ENCODE measurements around the gene ITPKB.
"Not testable (repeated sequence)": the region's sequence is repeated elsewhere in the genome, so short reads cannot be mapped to it uniquely, and the experiment has no call there.

ITPKB gene

DNA sequence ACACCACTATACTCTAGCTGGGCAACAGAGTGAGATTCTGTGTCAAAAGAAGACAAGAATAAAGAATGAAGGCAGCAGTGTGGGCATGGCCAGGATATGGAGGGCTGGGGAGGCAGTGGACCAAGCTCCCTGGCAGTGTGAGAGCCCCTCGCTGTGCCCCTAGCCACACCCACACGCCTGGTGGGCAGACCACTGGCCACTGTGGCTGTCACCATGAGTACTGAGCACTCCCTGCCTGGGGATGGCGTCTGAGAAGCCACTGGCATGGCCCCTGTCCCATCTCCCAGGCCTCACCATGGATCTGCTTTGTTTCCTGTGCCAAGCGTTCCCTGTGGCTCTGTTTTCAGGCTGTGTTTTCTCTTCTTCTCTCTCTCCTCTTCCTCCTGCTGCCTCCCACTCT is 138.8 kb downstream of the ITPKB start:
- no peak for TF ChIP-seq POLR2AphosphoS5 (IDR thresholded peaks at IDR 0.05; ENCODE audit: low read depth, low read length)
- no peak for TF ChIP-seq POU2F2 (IDR thresholded peaks at IDR 0.05; ENCODE audit: low read depth, low read length)
- no peak for TF ChIP-seq TAF1 (IDR thresholded peaks at IDR 0.05; ENCODE audit: low read depth, low read length)
- TF ChIP-seq POLR2A (IDR thresholded peaks at IDR 0.05; ENCODE audit: low read depth, low read length) = no peak
- TF ChIP-seq PAX5 (IDR thresholded peaks at IDR 0.05; ENCODE audit: insufficient read depth, low read length, severe bottlenecking) = no peak
- TF ChIP-seq SPI1 (IDR thresholded peaks at IDR 0.05; ENCODE audit: low read depth, low read length) = no peak
- DNase-seq (ENCODE audit: insufficient read length, low spot score) = no peak
- FAIRE-seq = no peak

DNA sequence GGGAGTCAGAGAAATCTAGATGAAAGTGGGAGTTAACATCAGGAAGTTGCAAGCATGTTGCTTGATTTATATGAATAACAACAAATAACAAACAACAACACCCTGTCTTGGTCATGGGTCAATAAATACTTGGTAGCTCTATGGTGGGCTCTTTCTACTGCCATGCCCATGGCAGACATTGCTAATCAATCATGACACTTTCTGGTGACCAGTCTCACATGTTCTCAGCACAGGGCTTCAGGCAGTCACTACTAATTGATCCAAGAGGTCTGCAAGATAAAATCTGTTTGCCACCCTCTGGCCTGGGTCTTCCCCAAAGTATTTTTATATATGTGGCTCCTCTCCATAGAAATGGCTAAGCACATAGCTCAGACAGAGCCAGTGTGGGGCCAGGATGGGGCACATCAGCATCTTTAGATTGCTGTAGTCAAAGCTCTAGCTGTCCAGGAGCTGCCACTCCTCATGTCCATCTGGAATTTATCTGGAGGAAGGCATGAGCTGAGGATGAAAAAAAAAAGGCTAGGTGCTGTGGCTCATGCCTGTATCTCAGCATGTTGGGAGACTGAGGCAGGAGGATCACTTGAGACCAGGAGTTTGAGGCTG is 139.3 kb downstream of the ITPKB start:
- FAIRE-seq = no peak
- TF ChIP-seq SPI1 (IDR thresholded peaks at IDR 0.05; ENCODE audit: low read depth, low read length) (no peak), TAF1 (IDR thresholded peaks at IDR 0.05; ENCODE audit: low read depth, low read length) (no peak), POLR2A (IDR thresholded peaks at IDR 0.05; ENCODE audit: low read depth, low read length) (no peak), POU2F2 (IDR thresholded peaks at IDR 0.05; ENCODE audit: low read depth, low read length) (no peak), POLR2AphosphoS5 (IDR thresholded peaks at IDR 0.05; ENCODE audit: low read depth, low read length) (no peak), PAX5 (IDR thresholded peaks at IDR 0.05; ENCODE audit: insufficient read depth, low read length, severe bottlenecking) (no peak)

DNA sequence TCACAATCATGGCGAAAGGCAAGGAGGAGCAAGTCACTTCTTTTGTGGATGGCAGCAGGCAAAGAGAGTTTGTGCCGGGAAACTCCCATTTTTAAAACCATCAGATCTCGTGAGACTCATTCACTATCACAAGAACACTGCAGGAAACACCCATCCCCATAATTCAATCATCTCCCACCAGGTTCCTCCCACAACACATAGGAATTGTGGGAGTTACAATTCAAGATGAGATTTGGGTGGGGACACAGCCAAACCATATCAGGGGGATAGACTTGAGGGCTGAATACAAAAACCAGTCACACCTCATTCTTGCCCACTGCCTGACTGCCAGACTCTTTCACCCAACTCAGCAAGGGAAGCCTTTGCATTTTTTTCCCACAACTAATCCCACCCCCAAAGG is 140.1 kb downstream of the ITPKB start:
- not testable (repeated sequence) for FAIRE-seq; DNase-seq (ENCODE audit: insufficient read length, low spot score)

More for the DNA sequence above, 139.3 kb downstream of the ITPKB start:
- DNase-seq (ENCODE audit: insufficient read length, low spot score) = no peak

DNA sequence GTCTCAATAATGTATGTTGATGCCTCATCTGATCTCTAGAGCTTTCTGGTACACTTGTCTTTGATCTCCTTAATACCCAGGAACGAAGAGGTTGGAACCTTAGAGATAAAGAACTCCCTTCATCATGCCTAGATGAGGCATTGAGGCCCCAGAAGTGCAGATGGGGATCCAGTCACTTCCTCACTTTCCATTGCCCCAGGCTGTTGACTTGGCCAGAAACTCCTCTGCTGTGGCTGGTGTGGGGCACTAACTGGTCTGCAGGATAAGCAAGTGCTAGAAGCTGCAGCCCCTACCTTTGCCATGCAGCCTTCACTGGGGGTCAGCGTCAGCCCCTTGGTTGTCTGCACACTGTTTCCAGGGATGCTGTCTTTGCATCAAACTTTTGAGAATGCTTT is 140.6 kb downstream of the ITPKB start:
- no peak for DNase-seq (ENCODE audit: insufficient read length, low spot score)
- TF ChIP-seq POLR2AphosphoS5 (IDR thresholded peaks at IDR 0.05; ENCODE audit: low read depth, low read length) (no peak), SPI1 (IDR thresholded peaks at IDR 0.05; ENCODE audit: low read depth, low read length) (no peak), POLR2A (IDR thresholded peaks at IDR 0.05; ENCODE audit: low read depth, low read length) (no peak), TAF1 (IDR thresholded peaks at IDR 0.05; ENCODE audit: low read depth, low read length) (no peak), PAX5 (IDR thresholded peaks at IDR 0.05; ENCODE audit: insufficient read depth, low read length, severe bottlenecking) (no peak)
- no peak for FAIRE-seq

DNA sequence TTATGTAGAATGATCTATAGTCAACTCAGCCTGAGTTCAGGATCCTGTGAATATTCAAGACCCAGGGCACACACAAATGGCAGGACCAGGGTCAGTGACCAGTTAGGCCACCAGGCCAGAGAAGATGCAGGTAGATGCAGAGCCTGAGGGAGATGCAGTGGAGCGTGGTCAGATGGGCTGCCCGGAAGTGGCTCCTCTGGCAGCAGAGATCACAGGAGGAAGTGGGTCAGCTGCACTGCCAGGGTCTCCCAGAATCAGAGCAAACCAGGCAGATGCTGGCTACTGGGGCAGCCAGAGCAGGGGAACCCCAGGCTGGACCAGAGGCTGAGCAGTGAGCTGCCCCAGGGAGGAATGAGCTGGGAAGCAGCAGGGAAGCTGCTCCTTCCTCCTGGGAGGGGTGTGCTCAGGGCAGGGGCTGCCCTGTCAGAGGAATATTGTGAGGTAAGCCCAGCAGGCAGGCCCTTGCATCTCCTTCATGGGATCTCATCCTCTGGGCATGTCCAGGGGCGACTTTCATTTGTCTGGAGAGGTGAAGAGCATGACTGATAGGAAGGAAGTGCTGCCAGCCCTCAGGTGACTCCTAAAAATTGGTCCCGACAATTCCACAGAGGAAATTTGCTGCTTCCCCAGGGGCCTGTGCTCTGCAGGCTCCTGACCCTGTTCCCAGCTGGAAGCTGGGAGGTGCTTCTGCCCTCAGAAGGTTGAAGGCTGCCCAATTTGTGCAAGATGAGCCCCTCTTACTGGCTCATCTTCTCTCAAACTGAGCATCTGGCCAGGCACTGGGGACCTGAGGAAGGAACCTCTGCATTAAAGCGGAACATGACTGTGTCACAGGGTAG is 141.2 kb downstream of the ITPKB start:
- FAIRE-seq = no peak
- TF ChIP-seq POU2F2 (IDR thresholded peaks at IDR 0.05; ENCODE audit: low read depth, low read length) = no peak
- TF ChIP-seq TAF1 (IDR thresholded peaks at IDR 0.05; ENCODE audit: low read depth, low read length) = no peak
- TF ChIP-seq POLR2A (IDR thresholded peaks at IDR 0.05; ENCODE audit: low read depth, low read length) = no peak
- no peak for TF ChIP-seq PAX5 (IDR thresholded peaks at IDR 0.05; ENCODE audit: insufficient read depth, low read length, severe bottlenecking)
- TF ChIP-seq SPI1 (IDR thresholded peaks at IDR 0.05; ENCODE audit: low read depth, low read length) = no peak
- no peak for TF ChIP-seq POLR2AphosphoS5 (IDR thresholded peaks at IDR 0.05; ENCODE audit: low read depth, low read length)
- no peak for DNase-seq (ENCODE audit: insufficient read length, low spot score)

DNA sequence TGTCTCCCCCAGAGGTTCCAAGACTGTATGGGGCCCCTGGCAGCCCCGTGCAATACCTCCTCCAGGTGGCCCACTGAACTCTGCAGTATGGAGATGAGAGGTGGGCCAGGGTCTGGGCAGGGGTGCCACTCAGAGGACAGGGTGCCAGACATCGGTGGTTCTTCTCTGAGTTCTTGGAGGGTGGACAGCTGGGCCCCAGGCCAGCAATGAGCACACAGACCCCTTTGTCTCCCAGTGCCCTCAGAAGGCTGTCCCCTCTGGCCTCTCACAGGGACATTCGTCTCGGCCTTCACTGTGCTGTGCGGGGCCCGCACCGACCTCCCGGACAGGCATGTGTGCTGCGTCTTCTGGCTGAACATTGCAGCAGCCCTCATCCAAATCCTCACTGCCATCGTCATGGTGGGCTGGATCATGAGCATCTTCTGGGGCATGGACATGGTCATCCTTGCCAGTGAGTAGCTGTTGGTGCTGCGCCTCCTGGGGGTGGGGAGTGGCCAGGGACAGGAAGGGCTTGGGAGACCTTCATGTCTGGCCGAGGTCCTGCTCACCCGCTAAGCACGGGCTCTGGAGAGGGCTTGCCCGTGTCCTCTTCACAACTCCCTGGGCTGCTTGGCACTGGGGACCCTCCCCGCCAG is 142.4 kb downstream of the ITPKB start:
- TF ChIP-seq PAX5 (IDR thresholded peaks at IDR 0.05; ENCODE audit: insufficient read depth, low read length, severe bottlenecking) (no peak), SPI1 (IDR thresholded peaks at IDR 0.05; ENCODE audit: low read depth, low read length) (no peak), POLR2AphosphoS5 (IDR thresholded peaks at IDR 0.05; ENCODE audit: low read depth, low read length) (no peak), POLR2A (IDR thresholded peaks at IDR 0.05; ENCODE audit: low read depth, low read length) (no peak), TAF1 (IDR thresholded peaks at IDR 0.05; ENCODE audit: low read depth, low read length) (no peak), POU2F2 (IDR thresholded peaks at IDR 0.05; ENCODE audit: low read depth, low read length) (no peak)
- DNase-seq (ENCODE audit: insufficient read length, low spot score) = no peak
- FAIRE-seq = no peak

DNA sequence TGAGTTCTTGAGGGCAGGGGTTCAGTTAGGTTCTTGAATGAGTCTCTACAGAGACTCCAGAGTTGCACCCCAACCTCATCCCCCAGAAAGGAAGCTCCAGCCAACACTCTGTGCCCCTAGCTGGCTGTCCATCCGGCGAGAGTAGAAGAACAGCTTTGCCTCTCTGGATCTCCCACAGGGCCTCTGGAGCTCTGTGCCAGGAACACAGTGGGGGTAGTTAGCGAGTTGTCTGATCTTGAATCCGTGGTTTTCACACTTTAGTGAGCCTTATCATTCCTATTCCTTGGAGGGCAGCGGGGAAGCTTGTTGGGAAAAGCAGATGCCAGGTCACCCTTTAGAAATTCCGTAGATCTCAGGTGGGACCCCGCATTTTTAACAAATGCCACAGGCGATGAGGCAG is 145.5 kb downstream of the ITPKB start:
- TF ChIP-seq POU2F2 (IDR thresholded peaks at IDR 0.05; ENCODE audit: low read depth, low read length) (no peak), POLR2AphosphoS5 (IDR thresholded peaks at IDR 0.05; ENCODE audit: low read depth, low read length) (no peak), TAF1 (IDR thresholded peaks at IDR 0.05; ENCODE audit: low read depth, low read length) (no peak), PAX5 (IDR thresholded peaks at IDR 0.05; ENCODE audit: insufficient read depth, low read length, severe bottlenecking) (no peak), SPI1 (IDR thresholded peaks at IDR 0.05; ENCODE audit: low read depth, low read length) (no peak), POLR2A (IDR thresholded peaks at IDR 0.05; ENCODE audit: low read depth, low read length) (no peak)
- DNase-seq (ENCODE audit: insufficient read length, low spot score) (no peak), FAIRE-seq (no peak)

DNA sequence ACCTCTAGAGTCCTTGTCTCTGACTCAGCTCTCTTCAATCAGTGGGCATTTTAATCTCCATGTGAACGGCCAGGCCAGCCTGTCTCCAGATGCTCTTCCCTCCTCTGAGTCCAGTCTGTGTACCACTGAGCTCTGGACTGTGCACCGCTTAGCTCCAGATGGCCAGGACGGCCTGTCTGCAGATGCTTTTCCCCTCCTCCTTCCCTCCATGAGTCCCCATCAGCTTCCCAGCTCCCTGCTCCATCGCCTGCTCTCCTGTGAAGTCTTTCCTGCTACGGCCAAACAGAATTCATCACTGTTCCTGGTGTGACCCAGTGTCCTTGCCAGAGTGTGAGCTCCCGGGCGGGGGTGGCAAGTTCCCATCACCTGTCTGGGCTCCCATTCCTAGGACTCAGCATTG is 148.5 kb downstream of the ITPKB start:
- FAIRE-seq (no peak), DNase-seq (ENCODE audit: insufficient read length, low spot score) (no peak)
- TF ChIP-seq PAX5 (IDR thresholded peaks at IDR 0.05; ENCODE audit: insufficient read depth, low read length, severe bottlenecking) = no peak
- TF ChIP-seq POLR2AphosphoS5 (IDR thresholded peaks at IDR 0.05; ENCODE audit: low read depth, low read length) = no peak
- TF ChIP-seq POU2F2 (IDR thresholded peaks at IDR 0.05; ENCODE audit: low read depth, low read length) = no peak
- no peak for TF ChIP-seq POLR2A (IDR thresholded peaks at IDR 0.05; ENCODE audit: low read depth, low read length)
- TF ChIP-seq TAF1 (IDR thresholded peaks at IDR 0.05; ENCODE audit: low read depth, low read length) = no peak
- no peak for TF ChIP-seq SPI1 (IDR thresholded peaks at IDR 0.05; ENCODE audit: low read depth, low read length)

DNA sequence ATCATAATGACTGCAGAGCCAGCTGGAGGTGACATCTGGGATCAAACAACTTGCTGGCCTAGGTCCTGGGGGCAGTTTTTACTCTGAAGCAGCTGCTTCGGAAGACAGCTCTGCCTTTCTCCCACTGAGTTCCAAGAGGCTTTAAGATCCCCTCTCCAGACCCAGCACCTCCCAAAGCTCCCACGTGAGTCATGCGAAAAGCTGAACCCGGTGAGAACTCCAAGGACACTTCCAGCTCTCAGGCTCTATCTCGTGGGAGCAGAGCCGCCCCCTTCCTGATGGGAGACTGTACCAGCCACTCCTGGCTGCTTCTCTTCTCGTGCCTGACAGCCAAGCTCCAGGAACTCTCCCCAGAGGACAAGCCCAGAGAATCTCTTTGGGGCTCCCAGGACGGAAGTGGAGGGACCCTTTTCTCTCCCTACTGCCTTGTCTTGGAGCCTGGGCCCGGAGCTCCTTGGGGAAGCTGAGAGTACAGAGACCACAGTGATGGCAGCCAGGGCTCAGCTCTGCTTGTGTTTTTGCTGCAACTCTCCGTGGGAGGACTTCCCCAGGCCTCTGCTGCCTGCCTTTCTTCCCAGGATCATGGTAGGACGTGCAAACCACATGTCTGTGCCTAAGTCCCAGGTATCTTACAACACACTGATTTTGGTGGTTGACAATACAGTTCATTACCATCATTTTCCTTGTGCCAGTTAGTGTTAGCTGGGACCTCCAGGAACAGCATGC is 149.9 kb downstream of the ITPKB start:
- FAIRE-seq (no peak), DNase-seq (ENCODE audit: insufficient read length, low spot score) (no peak)
- TF ChIP-seq TAF1 (IDR thresholded peaks at IDR 0.05; ENCODE audit: low read depth, low read length) (no peak), POLR2A (IDR thresholded peaks at IDR 0.05; ENCODE audit: low read depth, low read length) (no peak), PAX5 (IDR thresholded peaks at IDR 0.05; ENCODE audit: insufficient read depth, low read length, severe bottlenecking) (no peak), SPI1 (IDR thresholded peaks at IDR 0.05; ENCODE audit: low read depth, low read length) (no peak), POU2F2 (IDR thresholded peaks at IDR 0.05; ENCODE audit: low read depth, low read length) (no peak), POLR2AphosphoS5 (IDR thresholded peaks at IDR 0.05; ENCODE audit: low read depth, low read length) (no peak)

Data from GM12891 (cell line).